IPS DF 4.7 (cell line): ENCODE measurements around the gene TTLL5.
"Not testable (repeated sequence)": the region's sequence is repeated elsewhere in the genome, so short reads cannot be mapped to it uniquely, and the experiment has no call there.

ENCODE experiments used
- DNase-seq: peaks from one replicate; pipeline ENCODE4 v3.0.0-alpha.2; 2013; ENCODE audit warnings: low spot score; ENCODE audit errors: extremely low read depth

TTLL5 gene

GRCh38 chr14:75832621-75833297 lies 171.7 kb downstream of the TTLL5 start:
- DNase-seq: no peak

DNA sequence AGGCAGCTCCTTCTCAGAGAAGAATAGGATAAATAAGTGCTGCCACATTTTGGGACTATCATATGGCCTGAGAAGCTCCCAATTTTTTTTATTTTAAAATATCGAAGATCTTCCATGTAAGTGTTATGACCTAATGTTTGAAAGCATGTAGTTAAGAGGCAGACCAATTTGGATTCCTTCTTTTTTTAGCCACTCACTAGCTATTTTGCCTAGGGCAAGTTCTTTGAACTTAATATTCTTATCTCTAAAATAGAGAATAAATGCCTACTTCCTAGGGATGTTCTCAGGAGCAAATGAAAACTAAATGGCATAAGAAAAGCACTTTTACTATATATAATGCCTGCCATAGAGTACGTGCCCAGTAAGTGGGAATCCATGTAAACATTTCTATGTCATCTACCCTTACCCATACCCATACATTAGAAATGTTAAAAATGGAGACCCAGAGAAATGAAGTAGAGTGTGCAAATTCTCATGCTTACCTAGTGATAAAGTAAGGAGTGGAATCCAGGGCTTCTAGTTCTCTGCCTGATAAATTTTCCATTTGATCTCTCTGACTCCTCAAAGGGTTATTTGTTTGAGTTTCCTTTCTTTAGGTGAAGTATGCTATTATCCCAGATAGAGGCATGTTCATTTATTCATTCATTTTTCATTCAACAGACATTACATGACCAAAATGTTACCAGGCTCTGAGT lies 172.4 kb downstream of the TTLL5 start:
- no peak for DNase-seq

GRCh38 chr14:75835156-75835725 lies 174.2 kb downstream of the TTLL5 start:
- no peak for DNase-seq

DNA sequence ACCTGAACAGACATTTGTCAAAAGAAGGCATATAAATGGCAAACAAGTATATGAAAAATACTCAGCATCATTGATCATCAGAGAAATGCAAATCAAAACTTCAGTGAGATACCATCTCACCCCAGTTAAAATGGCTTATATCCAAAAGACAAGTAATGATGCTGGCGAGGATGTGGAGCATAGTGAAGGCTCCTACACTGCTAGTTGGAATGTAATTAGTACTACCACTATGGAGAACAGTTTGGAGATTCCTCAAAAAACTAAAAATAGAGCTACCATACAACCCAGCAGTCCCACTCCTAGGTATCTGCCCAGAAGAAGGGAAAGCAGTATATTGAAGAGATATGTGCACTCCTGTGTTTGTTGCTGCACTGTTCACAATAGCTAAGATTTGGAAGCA lies 174.7 kb downstream of the TTLL5 start:
- no peak for DNase-seq

- DNase-seq: no peak
Measured at GRCh38 chr14:75837151-75837787, 176.2 kb downstream of the TTLL5 start.

GRCh38 chr14:75840911-75841310 lies 179.9 kb downstream of the TTLL5 start:
- DNase-seq: no peak

DNA sequence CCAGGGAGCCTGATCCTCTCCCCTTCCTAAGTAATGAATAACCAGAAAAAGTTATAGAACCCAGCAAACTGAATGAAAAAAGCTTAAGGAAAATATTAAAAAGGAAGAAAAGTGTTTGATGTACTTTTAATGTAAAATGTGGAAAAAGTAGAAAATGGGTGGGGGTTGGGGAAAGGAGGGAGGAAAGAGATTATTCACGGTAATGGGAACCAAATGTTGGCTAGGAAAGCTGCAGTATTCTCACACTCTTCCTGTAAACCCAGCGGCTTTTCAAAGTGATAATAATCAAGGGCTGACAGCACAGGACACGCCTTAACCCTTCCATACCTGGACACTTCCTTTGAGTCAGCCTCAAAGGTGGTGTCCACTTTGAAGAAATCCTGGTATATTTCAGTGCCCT lies 181.5 kb downstream of the TTLL5 start:
- no peak for DNase-seq

DNA sequence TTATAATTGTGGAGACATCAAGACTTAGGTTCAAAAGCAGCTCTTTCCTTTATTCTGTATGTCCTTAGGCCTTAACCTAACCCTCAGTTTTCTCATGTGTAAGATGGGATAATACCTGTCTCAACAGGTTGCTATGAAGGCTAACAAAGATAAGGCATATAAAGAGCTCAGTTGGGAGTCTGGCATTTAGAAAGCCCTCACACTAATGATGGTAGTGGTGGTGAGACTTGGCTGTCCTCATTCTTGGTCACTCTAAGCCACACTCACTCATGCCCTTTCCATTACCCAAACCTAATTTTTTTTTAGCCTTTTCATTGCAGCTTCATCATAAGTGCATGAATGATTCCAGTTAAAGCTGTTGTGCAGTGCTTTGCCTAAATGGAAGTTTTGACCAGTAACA lies 183.4 kb downstream of the TTLL5 start:
- no peak for DNase-seq

- DNase-seq: no peak
Measured at GRCh38 chr14:75845136-75845804, 184.2 kb downstream of the TTLL5 start.

GRCh38 chr14:75846694-75847093 lies 185.6 kb downstream of the TTLL5 start:
- not testable (repeated sequence) for DNase-seq

- DNase-seq: no peak
Measured at GRCh38 chr14:75847584-75847983, 186.5 kb downstream of the TTLL5 start.

- no peak for DNase-seq
Measured at GRCh38 chr14:75848167-75848913, 187.3 kb downstream of the TTLL5 start.

DNA sequence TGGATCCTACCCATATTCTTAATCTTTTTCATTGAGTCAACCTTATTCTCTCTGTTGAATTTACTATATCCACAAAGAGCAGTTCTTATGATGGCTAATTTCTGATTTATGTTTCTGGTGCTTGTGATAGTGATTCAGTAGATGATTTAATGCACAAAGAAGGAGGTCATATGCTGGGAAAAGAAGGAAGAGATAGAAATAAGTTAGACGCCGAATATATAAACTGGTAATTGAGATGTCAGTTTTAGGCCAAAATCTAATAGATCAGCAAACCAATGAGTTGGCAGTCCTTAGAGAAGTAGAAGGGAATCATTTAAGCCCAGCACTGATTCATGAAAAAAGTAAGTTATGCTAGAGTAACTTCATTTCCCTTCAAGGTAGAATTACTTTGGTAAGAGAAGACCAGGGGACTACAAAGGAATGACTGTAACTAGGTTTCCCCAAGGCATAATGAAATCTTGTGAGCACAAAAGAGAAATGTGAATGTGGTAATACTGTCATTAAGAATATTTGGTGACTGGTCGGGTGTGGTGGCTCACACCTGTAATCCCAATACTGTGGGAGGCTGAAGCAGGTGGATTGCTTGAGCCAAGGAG lies 188.4 kb downstream of the TTLL5 start:
- DNase-seq: no peak

DNA sequence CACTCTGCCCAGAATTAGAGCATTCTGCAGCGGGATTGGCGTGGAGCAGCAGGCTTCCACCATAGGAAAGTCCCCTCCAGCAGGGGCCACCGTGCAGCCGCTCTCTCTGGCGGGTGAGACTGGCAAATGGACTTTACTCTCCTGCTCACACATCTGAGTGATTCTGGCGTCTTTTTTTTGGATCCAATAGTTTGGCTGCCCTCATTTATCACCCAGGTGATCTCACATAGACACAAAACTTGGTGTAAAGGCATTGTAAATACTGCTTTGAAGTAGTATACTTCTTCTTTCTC lies 190.5 kb downstream of the TTLL5 start:
- no peak for DNase-seq

- no peak for DNase-seq
Measured at GRCh38 chr14:75854111-75854799, 193.2 kb downstream of the TTLL5 start.

GRCh38 chr14:75857199-75857598 lies 196.2 kb downstream of the TTLL5 start:
- DNase-seq: no peak

GRCh38 chr14:75858362-75858761 lies 197.3 kb downstream of the TTLL5 start:
- no peak for DNase-seq

GRCh38 chr14:75859746-75860145 lies 198.7 kb downstream of the TTLL5 start:
- DNase-seq: no peak

GRCh38 chr14:75860561-75861160 lies 199.6 kb downstream of the TTLL5 start:
- DNase-seq: no peak

- peak; percentile 33 for DNase-seq
Measured at GRCh38 chr14:75861161-75861621, 200.1 kb downstream of the TTLL5 start.
